Heart left ventricle (tissue), 16 donors: Measurements from ENCODE around the gene TTI1. TPM values are rescaled to one million over a fixed set of nuclear protein-coding genes. Genes with fewer than 3 reads are reported as not detected.

Experiments used
- ATAC-seq, 4 donors: fragments of 200-7000 bp; cut with Tn5 transposase; one replicate each; pipeline ENCODE4 v1.9.1; 2020 to 2022; ENCODE audit warnings: moderate library complexity in 4 of 4, mild to moderate bottlenecking in 3 of 4, moderate number of reproducible peaks in 1 of 4
- DNase-seq, 5 donors: peaks; one replicate each; pipeline ENCODE4 v3.0.0-alpha.2; 2020
- H3K27ac ChIP-seq, 12 donors: fragments of 200-600 bp; sonication (generic) in 4 of 12; one replicate each; pipeline versions ENCODE4 v1.5.0 to v1.8.0; 2016 to 2022; ENCODE audit warnings: mild to moderate bottlenecking in 2 of 12
- H3K27me3 ChIP-seq, 9 donors: fragments of 200-600 bp; sonication (generic) in 2 of 9; one replicate each; pipeline versions ENCODE4 v1.5.1 to v1.8.0; 2016 to 2022; ENCODE audit warnings: mild to moderate bottlenecking in 3 of 9
- H3K36me3 ChIP-seq, 9 donors: fragments of 200-600 bp; sonication (generic) in 2 of 9; one replicate each; pipeline versions ENCODE4 v1.5.0 to v1.8.0; 2018 to 2022; ENCODE audit warnings: mild to moderate bottlenecking in 2 of 9
- H3K4me1 ChIP-seq, 12 donors: fragments of 200-600 bp; sonication (generic) in 4 of 12; one replicate each; pipeline versions ENCODE4 v1.5.0 to v1.8.0; 2016 to 2022; ENCODE audit warnings: mild to moderate bottlenecking in 3 of 12
- H3K4me3 ChIP-seq, 12 donors: fragments of 200-600 bp; sonication (generic) in 4 of 12; one replicate each; pipeline versions ENCODE4 v1.5.0 to v1.8.0; 2017 to 2022; ENCODE audit warnings: mild to moderate bottlenecking in 9 of 12, moderate library complexity in 4 of 12
- H3K9me3 ChIP-seq, 12 donors: fragments of 200-600 bp; sonication (generic) in 4 of 12; one replicate each; pipeline versions ENCODE4 v1.5.0 to v1.8.0; 2016 to 2022; ENCODE audit warnings: mild to moderate bottlenecking in 1 of 12
- POLR2A ChIP-seq, 2 donors: fragments of 450-650 bp; IDR thresholded peaks; one replicate each; pipeline ENCODE4 v1.6.1; 2017; ENCODE audit warnings: antibody characterized with exemption in 2 of 2, mild to moderate bottlenecking in 2 of 2, moderate library complexity in 2 of 2
- WGBS, 4 donors: extraction: QIAGEN DNeasy Blood & Tissue Kit in 2 of 4; methylation state at CpG; one replicate each; pipeline versions ENCODE4 v1.1.5 to v1.1.7; 2013 to 2018; 5-methylcytosine and 5-hydroxymethylcytosine counted together
- intact Hi-C, 10 donors: fragments of 100-400 bp; cut with DNase I; formaldehyde crosslinking; loops; one replicate each; pipeline versions ENCODE4 v1.11.1 to v1.14.2; 2022
- polyA plus RNA-seq, 2 donors: library from polyadenylated mRNA; stranded (reverse); fragments of 200-250 nt; gene quantifications; one replicate each; pipeline ENCODE4 v1.2.3, GENCODE V29; 2013
- total RNA-seq, 9 donors: library from RNA; depleted of rRNA in 2 of 9; stranded (reverse); fragments of >200 nt in 2 of 9; fragmentation: NEBNext Ultra II Directional in 3 of 9; extraction: Animal tissue kit (Norgen Biotek cat#: 25700) in 3 of 9; gene quantifications; one replicate each; pipeline versions ENCODE4 v1.1.0 to v1.2.4, GENCODE V29; 2016 to 2023
- TF ChIP-seq, protein P1 (sequence below), 12 donors: fragments of 200-600 bp; sonication (generic) in 4 of 12; IDR thresholded peaks; one replicate each; pipeline versions ENCODE4 v1.5.0 to v1.8.0; 2018 to 2022; ENCODE audit warnings: antibody characterized with exemption in 12 of 12, mild to moderate bottlenecking in 5 of 12
- donor health status: ischemic (EF 13 %, LVEDD 7.1; RV severe dilation, severe dysfunction).
- donor health status: healthy with polysubstance abuse.
- donor health status: DM: no; HTN: yes; CAD: no.
- donor health status: DM: no; HTN: no; CAD: no.
- donor health status: ischemic (EF 25% LVEDD 6.9; RV normal size, moderate dysfunction).
- donor health status: ischemic (EF 25% LVEDD 5.7; RV mildly dilated, moderate dysfunction).
- donor health status: healthy.
- donor health status: DM: yes; HTN: yes; CAD: no.
- donor health status: ischemic (EF 35%, LVEDD 5.7; RV mildly dilated, moderate dysfunction).
- donor health status: nonischemic (EF 11% LVEDD 7.7; RV severe dilation, severe dysfunction).
- donor health status: DM: yes; HTN: yes; CAD: no.
- donor health status: PGD.
- donor health status: ischemic (EF 29% LVEDD 5.4; RV normal size, mild dysfunction).
- donor health status: nonischemic (EF 23%, LVEDD 6.1; RV moderate dilation, normal function).

The TTI1 gene
- total and polyA plus RNA-seq, 11 donors, result 7.3 to 13.3 (median 11.0) TPM

DNA sequence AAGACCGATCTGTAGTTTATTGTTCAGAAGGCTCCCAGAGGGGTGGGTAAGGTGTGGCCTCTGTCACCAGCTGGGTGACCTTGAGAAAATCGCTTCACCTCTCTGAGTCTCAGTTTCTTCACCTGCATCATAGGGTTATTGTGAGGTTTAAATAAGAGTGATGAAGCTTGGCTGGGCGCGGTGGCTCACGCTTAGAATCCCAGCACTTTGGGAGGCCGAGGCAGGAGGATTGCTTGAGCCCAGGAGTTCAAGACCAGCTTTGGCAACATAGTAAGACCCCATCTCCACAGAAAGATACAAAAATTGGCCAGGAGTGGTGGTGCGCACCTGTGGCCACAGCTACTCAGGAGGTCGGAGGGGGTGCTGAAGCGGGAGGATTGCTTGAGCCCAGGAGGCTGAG lies 94.3 kb downstream of the TTI1 start:
- H3K27me3 ChIP-seq, result no peaks in the 10 kb centered on the region
- TF ChIP-seq POLR2A (IDR thresholded peaks at IDR 0.05), result no peak
- ATAC-seq (no peak), DNase-seq (no peak)
- intact Hi-C loops, result no loop called here
- no peak overlapping the region for H3K27ac ChIP-seq
- 90 to 97% (median 92%) methylated on average over 9 of the region's 9 CpGs for WGBS, 4 donors
- no peaks in the 10 kb centered on the region for H3K36me3 ChIP-seq
- H3K4me3 ChIP-seq, result no peak overlapping the region
- H3K4me1 ChIP-seq, result no peaks in the 10 kb centered on the region
- peaks cover 0 to 3% (median 0%) of the 10 kb centered on the region in 12 donors for H3K9me3 ChIP-seq

DNA sequence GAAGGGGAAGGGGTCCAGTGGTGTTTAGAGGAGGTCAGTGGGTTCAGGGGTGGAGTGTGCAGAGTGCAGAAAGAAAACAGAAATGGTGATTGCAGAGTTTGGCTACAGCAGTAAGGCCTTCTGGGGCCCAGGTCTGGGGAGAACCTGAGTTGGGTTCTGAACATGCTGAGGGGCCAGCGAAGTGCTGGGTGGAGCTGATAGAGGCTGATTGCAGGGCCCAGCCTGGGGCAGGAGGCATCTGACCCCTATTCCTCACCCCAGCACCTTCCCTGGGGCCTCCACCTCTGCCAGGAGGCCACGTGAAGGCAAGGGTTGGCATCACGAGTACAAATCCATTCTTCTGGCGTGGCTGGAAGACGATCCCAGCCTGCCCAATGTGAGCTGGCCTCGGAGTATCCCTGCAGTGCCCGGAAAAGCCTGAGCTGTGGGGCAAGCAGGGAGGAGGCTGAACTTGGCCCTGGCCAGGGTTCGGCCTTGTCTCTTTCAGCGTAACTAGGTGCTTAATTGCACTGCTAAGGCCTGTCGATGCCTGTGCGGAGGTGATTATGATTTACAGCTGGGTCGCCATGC lies 95.0 kb downstream of the TTI1 start:
- DNase-seq (no peak), ATAC-seq (no peak)
- H3K9me3 ChIP-seq, result peaks cover 0 to 3% (median 0%) of the 10 kb centered on the region in 12 donors
- H3K27me3 ChIP-seq, result no peaks in the 10 kb centered on the region
- WGBS, 4 donors, result 83 to 92% (median 89%) methylated on average over 11 to 12 of the region's 12 CpGs
- no peak overlapping the region for H3K27ac ChIP-seq
- H3K4me3 ChIP-seq, result no peak overlapping the region
- no peaks in the 10 kb centered on the region for H3K4me1 ChIP-seq
- intact Hi-C loops, result no loop called here
- no peak for TF ChIP-seq POLR2A (IDR thresholded peaks at IDR 0.05)
- TF ChIP-seq, protein P1, sequence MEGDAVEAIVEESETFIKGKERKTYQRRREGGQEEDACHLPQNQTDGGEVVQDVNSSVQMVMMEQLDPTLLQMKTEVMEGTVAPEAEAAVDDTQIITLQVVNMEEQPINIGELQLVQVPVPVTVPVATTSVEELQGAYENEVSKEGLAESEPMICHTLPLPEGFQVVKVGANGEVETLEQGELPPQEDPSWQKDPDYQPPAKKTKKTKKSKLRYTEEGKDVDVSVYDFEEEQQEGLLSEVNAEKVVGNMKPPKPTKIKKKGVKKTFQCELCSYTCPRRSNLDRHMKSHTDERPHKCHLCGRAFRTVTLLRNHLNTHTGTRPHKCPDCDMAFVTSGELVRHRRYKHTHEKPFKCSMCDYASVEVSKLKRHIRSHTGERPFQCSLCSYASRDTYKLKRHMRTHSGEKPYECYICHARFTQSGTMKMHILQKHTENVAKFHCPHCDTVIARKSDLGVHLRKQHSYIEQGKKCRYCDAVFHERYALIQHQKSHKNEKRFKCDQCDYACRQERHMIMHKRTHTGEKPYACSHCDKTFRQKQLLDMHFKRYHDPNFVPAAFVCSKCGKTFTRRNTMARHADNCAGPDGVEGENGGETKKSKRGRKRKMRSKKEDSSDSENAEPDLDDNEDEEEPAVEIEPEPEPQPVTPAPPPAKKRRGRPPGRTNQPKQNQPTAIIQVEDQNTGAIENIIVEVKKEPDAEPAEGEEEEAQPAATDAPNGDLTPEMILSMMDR (IDR thresholded peaks at IDR 0.05), result no peak
- H3K36me3 ChIP-seq, result no peaks in the 10 kb centered on the region

DNA sequence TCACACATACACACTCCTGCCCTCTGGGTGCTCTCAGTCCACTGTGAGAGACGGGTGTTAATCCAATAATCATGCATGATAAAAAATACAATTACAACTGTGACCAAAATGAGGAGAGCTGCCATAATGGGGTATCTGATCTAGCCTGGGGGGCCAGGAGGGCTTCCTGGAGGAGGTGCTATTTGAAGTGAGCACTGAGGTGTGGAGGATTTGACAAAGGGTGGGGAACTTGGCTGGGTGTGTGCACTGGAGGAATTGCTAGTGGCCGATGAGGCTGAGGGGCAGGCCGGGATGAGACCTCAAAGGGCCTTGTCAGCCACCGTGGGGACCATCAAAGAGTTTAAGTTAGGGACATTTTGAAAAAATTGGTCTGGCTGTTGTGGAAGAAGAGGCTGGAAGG lies 95.6 kb downstream of the TTI1 start:
- TF ChIP-seq POLR2A (IDR thresholded peaks at IDR 0.05), result no peak
- TF ChIP-seq, protein P1 (IDR thresholded peaks at IDR 0.05), result no peak
- intact Hi-C loops, result no loop called here
- WGBS, 4 donors, result 84 to 91% (median 89%) methylated on average over 4 of the region's 4 CpGs
- H3K27ac ChIP-seq, result no peak overlapping the region
- H3K4me3 ChIP-seq, result no peak overlapping the region
- no peak for ATAC-seq
- H3K9me3 ChIP-seq, result peaks cover 0 to 3% (median 0%) of the 10 kb centered on the region in 12 donors
- no peaks in the 10 kb centered on the region for H3K4me1 ChIP-seq
- no peaks in the 10 kb centered on the region for H3K36me3 ChIP-seq
- H3K27me3 ChIP-seq, result peaks cover 0 to 1% (median 0%) of the 10 kb centered on the region in 9 donors
- no peak for DNase-seq

DNA sequence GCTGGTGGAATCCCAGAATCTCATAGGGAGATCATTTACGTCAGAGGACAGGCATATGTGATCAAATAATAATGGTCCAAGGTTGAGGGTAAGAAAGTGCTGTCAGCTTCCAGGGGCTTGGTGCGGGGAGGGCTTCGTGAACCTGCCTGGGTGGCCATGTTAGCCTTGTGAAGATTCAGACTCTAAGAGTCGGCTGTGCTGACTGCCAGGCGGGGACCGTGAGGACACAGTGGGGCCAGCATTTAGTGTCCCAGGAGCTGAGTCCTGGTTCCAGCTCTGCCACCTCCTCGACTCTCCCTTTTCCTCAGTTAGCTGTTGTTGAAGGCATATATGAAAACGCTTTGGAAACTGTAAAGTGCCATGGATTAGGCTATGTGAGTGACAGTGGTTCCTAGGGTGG lies 96.8 kb downstream of the TTI1 start:
- WGBS, 4 donors, result 89 to 92% (median 90%) methylated on average over 8 of the region's 8 CpGs
- Histone ChIP-seq H3K9me3 (no peaks in the 10 kb centered on the region), H3K4me1 (no peaks in the 10 kb centered on the region), H3K36me3 (no peaks in the 10 kb centered on the region), H3K4me3 (no peak overlapping the region), H3K27me3 (peaks cover 0 to 11% (median 0%) of the 10 kb centered on the region in 9 donors), H3K27ac (no peak overlapping the region)
- ATAC-seq (no peak), DNase-seq (no peak)
- intact Hi-C loops, result no loop called here
- TF ChIP-seq POLR2A (IDR thresholded peaks at IDR 0.05), result no peak
- TF ChIP-seq, protein P1 (IDR thresholded peaks at IDR 0.05), result no peak

DNA sequence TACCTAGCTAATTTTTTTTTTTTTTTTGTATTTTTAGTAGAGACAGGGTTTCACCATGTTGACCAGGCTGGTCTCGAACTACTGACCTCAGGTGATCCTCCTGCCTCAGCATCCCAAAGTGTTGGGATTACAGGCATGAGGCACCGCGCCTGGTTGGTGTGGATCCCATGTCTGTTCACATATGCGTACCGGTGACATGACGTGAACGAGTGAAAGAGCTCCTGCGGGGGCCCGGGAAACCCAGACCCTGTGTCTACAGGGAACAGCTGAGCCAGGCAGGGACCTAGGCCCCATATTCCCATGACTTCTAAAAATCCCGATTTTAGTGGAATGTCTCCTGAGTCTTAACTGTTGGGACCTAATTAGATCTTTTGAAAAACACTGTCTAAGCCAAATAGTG lies 97.2 kb downstream of the TTI1 start:
- Histone ChIP-seq H3K4me1 (no peaks in the 10 kb centered on the region), H3K4me3 (no peak overlapping the region), H3K27ac (no peak overlapping the region), H3K27me3 (peaks cover 0 to 11% (median 0%) of the 10 kb centered on the region in 9 donors), H3K36me3 (no peaks in the 10 kb centered on the region), H3K9me3 (no peaks in the 10 kb centered on the region)
- intact Hi-C loops, result no loop called here
- WGBS, 4 donors, result 93 to 95% (median 94%) methylated on average over 10 of the region's 10 CpGs
- TF ChIP-seq, protein P1 (IDR thresholded peaks at IDR 0.05), result no peak
- no peak for TF ChIP-seq POLR2A (IDR thresholded peaks at IDR 0.05)
- ATAC-seq (no peak), DNase-seq (no peak)
